Activated naive CD8-positive, alpha-beta T cell treated with anti-CD3 and anti-CD28 coated beads, Interleukin-2, amount 50 U/mL, for 16 hours (primary cell): Measurements from ENCODE around the gene NAA38.
"Not testable (repeated sequence)": the region's sequence is repeated elsewhere in the genome, so short reads cannot be mapped to it uniquely, and the experiment has no call there.

Source experiments
- DNase-seq: peaks from one replicate; pipeline ENCODE4 v3.0.0-alpha.2; 2020; ENCODE audit warnings: low read depth, low spot score

Gene NAA38

DNA sequence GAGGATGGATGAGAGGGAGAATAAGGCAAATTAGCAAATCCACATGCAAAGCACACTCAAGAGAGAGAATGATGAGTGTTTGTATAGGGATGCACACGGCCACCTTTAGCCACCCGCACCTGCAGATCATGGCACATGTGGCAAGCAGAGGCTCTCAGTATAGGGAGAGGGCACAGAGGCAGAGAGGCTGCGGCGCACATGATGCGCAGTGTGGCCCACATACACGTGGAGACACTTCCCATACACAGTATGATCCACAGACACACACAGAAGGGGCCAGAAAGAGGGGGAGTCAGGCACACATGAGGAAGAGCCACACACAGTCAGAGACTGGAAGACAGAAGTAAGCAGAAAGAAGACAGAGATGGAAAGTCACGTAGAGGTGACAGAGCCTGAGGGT lies 24.7 kb upstream of the NAA38 start:
- no peak for DNase-seq

DNA sequence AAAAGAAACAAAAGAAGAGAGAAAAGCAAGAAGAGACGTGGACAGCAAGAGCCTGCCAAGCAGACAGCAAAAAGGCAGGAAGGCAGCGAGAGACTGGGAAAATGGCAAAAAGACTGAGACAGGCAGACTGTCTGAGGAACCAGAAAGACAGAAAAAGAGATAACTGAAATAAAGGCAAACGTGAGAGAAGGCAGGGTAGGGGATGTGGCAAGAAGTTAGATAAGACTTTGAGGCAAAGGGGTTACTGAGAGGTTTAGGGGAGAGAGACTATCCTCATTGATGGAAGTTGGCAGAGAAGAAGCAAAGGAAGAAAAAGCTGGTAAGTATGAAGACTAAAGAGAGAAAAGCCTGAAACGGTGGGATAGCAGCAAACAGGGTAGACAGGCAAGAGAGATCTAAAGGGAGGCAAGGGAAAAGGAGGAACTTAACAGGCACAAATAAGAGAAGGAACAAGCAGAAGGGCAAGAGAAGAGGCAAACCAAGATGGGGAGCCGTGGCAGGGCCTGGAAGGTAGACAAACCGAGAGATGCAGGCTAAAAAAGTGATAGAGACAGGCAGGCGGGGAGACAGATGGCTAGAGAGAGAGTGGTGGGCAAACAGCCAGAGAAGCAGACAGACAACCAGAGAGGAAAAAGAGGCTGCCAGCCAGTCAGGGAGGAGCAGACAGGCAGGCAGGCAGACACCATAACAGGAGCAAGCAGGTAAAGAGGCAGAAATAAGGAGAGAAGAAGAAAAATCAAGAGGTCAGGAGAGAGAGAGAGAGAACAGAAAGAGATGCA lies 24.1 kb upstream of the NAA38 start:
- DNase-seq, result no peak

DNA sequence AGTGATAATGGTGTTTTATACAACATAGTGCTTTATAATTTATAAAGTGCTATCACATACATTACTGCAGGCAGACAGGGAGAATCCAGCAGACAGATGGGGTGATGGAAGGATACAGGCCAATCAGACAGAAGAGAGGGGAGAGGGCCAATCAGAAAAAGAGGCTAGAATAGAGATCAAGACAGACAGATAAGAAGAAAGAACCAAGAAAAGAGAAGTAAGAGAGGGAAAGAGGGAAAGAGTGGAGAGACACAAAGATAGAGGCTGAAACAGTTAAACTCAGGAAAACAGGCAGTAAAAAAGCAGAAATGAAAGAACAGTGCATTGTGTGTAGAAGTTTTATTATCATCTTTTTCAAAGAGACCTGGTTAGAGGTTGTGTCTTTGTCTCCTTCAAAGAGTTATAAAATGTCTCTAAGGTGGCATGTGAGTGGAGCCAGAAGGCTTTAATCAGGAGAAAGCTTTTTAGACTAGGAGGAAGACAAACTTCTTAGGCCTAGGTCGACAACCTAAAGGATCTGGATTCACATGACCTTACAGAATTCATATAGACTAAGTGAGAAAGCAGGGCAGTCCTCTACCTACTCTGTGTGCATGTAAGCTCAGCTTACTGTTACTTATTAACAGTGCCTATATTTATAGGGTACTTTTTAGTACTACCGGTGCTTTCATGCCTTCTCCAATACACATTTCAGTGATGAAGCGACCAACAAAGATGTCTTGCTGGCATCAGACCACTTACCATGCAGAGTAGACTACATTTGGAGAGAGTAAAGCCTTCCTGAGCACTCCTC lies 22.9 kb upstream of the NAA38 start:
- DNase-seq, result no peak

DNA sequence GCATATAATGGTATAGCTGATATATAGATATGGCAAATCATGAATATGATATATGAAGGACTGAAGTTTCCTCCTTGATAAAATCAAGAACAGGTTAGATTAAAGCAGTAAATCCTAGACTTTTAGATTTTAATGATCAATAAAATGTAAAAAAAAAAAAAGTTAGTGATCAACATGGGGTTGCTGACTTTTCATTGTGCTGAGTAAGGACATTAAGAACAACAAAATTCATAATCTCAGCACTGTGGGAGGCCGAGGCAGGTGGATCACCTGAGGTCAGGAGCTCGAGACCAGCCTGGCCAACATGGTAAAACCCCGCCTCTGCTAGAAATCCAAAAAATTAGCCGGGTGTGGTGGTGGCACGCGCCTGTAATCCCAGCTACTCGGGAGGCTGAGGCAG lies 20.9 kb upstream of the NAA38 start:
- no peak for DNase-seq

DNA sequence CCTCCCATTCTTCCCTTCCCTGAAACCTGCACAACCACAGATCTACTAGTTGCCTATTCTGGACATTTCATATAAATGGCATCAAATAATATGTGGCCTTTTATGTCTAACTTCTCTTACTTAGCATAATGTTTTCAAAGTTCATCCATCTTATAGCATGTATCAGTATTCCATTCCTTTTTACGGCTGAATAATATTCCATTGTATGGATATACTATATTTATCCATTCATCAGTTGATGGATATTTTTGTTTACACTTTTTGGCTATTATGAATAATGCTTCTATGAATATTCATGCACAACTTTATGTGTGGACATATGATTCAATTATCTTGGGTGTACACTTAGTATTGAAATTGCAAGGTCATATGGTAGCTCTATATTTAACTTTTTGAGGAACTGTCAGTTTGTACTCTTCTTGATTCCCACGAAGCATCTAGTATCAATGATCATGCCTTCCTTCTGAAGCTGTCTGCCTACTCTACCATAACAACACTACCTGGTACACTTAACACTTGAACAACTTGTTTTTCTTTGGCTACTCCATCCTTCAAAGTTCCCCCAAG lies 18.5 kb upstream of the NAA38 start:
- DNase-seq, result no peak

DNA sequence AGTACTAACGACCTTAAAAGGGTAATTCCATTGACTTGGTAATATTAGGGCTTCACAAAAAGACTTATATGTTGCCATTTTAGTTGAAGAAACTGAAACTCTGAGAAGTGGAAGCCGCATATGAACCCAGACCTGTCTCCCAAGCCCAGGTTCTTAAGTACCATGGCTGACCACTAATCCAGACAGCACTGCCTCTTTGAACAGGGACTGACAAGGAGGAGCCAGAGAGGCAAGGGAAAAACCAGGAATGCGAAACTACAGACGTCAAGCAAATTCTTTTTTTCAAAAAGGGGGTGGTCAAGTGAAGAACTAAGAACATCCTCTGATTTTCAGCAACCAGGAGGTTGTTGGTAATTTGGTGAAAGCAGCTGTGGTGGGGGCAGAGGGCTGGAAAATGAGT lies 15.7 kb upstream of the NAA38 start:
- no peak for DNase-seq

DNA sequence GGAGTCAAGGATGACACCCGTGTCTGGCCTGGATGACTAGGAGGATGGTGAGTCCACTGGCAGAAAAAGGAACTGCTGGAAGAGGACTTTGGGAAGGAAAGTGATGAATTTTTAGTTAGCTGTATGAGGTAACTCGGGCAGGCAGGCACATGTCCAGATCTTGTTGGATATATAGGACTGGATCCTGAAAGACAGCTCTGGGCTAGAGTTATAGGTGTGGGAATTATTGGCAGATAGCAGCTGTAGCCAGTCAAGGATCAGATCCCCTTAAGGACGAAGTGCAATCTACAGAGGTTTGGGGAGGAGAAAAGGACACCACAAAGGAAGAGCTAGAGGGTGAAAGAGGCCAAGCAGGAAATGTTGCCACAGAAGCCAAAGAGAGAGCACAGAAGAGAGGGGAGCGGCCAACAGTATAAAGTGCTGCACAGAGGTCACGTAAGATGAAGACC lies 10.5 kb upstream of the NAA38 start:
- DNase-seq, result no peak

DNA sequence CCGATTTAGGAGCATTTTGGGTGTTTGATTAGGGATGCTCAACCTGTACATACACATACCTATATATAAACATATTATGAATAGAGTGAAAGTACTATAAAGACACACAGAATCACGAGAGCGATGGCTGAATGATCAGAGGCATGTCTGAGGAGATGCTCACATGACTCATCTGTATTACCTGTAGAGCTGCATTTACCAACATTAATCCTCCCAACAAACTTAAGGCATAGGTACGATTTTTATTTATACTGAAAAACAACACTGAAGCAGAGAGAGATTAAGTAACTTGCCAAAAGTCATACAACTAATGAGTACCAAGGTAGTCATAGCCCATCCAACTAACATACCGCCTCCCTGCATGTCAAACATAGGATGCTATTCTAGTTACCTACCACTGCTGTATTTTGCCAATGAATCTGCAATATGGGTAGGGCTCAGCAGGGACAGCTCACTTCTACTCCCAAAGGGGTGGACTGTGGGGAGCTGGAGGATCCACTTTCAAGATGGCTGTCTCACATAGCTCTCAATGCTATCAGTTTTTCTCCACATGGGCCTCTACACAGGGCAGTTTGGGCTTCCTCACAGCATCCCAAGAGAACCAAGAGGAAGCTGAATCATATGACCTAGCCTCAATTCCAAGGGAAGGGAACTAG lies 7.8 kb upstream of the NAA38 start:
- DNase-seq, result no peak

DNA sequence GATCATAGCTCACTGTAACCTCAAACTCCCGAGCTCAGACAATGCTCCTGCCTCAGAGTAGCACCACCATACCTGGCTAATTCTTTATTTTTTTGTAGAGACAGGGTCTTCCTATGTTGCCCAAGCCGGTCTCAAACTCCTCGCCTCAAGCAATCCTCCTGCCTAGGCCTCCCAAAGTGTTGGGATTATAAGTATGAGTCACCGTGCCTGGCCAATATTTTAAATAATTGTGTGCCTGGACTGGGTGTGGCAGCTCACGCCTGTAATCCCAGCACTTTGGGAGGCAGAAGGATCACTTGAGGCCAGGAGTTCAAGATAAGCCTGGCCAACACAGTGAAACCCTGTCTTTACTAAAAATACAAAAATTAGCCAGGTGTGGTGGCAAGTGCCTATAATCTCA lies 7.0 kb upstream of the NAA38 start:
- not testable (repeated sequence) for DNase-seq

DNA sequence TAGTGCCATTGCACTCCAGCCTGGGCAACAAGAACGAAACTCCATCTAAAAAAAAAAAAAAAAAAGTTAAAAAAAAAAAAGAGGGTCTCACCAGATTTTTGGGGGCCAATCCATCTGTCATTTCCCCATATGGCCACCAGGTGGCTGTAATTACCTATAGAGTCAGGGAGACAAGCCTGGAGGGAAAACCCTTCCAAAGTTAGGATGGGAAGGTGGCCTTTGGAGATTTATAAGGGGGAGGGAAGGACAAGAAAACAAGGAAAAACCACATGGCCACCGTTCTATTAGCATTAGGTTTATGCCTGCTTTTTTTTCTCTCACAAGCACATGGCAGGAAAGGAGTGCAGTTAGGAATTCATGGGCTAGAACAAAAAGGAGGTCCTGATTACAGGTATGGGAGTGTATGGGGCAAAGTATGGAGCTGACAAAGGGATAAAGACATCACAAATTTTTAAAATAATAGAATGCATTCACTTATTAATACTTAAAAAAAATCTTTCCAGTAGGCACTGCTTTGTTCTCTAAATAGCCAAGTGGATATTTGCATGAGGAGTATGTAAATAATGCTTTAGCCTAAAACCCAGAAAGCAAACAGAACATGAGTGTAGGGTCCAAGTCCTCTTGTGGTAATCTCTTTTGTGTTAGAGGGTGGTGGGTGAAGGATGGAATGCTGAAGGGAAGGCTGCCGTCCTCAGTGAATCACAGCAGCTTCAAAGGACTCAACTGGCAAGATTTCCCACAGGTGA lies 5.5 kb upstream of the NAA38 start:
- DNase-seq, result no peak

DNA sequence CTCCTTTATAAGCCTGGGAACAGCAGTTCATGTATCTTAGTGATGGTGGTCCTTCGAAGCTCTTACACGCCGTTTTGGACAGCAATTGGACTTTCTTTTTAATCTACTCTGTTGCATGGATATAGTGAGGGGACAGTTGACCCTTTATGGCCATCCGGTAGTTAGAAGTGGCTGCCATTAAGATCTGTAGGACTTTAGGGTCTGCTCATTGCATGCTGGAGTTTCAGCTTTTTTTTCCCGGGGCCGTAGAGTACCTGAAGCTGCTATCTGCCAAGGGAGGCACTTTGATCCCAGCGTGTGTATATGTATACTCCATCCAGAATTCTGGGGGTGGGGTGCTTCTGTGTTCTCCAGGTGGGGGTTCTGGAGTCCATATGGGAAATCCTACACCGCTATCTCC lies 1.7 kb upstream of the NAA38 start:
- DNase-seq, result no peak

DNA sequence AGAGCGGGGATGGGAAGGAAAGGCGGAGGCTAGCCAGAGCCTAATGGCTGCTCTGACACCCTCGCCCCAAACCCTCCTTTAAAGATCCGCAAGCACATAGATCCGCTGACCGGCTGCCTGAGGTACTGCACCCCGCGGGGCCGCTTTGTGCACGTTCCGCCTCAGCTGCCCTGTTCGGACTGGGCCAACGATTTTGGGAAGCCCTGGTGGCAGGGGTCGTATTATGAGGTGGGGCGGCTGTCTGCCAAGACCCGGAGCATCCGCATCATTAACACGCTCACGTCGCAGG lies 1.1 kb upstream of the NAA38 start:
- DNase-seq, result no peak

DNA sequence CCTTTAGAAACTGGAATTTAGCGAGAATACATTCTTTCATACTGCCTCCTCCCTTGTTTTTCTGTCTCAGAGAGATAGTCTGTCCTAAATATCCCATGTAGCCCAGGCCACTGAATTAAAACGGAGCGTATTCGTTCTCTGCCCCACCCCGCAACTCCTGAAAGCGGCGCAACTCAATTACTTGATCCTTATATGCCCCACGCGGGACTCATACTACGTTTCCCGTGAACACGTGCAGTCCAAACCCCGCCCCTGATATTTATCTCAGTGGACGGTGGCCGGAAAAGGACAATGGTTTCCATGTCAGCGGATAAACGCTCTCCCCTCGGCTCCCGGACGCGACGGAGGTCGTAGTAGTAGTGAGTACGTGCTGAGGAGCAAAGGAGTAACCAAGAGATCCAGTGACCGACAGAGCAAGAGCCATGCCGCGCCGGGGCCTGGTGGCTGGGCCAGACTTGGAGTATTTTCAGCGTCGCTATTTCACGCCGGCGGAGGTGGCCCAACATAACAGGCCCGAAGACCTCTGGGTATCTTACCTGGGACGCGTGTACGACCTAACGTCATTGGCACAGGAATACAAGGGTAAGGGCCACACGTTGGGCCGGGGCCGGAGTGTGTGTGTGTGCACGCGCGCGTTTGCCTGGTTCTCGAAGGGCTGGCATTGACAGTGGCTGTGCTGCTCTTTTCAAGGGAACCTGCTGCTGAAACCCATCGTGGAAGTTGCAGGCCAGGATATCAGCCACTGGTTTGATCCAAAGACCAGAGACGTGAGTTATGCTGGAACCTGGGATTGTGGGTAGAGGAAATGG lies 558 bp upstream of the NAA38 start, which contains the start of gene CYB5D1:
Gene CYB5D1, plus strand, starts transcription at position 291 of the 809 bp plus-strand sequence. Its CDS starts 132 bp downstream, at position 423.
- DNase-seq, result peak; percentile 67

DNA sequence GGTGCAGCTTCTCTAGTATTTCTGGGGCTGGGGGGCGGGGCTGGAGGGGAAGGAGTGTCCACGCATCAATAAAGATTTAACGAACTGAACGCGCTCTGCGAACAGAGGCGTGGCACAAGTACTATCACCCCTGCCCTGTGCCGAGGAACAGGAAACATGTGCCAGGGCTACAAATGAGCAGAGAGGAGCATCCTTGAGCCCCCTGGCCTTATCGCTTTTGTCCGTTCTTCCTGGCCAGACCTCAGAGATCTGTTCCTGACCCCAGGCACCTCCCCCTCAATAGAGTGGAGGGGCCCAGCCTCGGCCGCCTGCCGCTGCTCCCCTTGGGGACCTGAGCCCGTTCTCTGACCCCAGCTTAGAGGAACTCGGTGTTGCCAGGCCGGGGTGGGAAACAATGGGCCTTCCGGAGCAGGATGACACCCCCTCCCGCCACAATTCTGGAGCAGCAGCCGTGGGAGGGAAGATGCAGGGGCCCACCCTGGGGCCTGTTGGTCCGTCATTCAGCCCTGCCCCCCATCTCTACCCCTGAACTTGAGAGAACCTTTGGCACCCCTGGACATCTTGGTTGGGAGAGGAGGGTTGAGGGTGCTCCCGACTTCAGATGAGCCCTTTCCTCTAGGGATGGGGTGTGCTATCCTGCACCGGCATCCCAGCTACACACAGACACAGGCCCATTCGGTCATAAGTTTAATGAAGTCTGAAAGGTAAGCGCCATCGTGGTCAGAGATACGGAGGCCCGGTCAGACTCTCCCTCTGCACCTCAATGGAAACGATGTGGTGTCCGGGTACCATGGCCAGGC lies 1.1 kb downstream of the NAA38 start:
- no peak for DNase-seq

DNA sequence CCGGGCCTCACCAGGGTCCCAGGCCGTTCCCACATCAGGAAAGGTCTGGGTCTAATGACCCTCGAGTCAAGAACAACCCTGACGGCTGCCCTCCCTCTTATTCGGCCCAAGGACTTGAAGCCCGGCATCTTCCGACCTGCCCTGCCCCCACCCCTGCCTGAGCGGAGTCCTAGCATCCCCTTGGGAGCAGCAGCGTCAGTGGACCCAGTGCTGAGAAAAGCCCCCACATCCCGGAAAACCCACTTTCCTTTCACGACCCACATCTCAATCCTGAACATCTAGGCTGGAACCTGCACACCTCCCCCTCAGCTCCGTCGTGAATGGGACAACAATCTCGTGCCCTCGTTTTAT lies 1.7 kb downstream of the NAA38 start:
- DNase-seq, result no peak

DNA sequence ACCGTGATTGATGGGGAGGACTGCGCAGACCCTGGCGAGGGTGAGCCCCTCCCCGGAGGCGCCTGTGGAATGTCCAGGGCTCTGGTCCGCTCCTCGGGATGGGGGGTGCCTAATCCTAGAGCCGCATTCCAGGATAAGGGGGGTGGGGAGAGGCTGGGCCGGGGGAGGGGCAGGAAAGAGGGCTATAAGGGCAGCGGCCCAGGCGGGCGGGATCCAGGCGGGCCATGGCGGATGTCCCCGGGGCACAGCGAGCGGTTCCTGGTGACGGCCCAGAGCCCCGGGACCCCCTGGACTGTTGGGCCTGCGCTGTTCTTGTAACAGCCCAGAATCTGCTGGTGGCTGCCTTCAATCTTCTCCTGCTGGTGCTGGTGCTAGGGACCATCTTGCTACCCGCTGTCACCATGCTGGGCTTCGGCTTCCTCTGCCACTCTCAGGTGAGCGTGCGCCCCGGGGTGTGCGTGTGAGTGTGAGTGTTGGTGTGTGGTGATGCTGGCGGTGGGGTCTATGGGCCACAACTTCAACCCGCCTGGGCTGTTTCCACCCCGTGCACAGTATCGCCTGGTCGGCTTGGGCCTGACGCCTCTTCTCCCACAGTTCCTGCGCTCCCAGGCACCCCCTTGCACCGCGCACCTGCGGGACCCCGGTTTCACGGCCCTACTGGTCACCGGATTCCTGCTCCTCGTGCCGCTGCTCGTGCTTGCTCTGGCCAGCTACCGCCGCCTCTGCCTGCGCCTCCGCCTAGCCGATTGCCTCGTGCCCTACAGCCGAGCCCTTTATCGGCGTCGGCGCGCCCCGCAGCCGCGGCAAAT lies 2.3 kb downstream of the NAA38 start, which contains the start of gene TMEM88:
Gene TMEM88, plus strand, starts transcription at position 216 of the 809 bp plus-strand sequence. Its CDS starts 9 bp downstream, at position 225.
- no peak for DNase-seq

DNA sequence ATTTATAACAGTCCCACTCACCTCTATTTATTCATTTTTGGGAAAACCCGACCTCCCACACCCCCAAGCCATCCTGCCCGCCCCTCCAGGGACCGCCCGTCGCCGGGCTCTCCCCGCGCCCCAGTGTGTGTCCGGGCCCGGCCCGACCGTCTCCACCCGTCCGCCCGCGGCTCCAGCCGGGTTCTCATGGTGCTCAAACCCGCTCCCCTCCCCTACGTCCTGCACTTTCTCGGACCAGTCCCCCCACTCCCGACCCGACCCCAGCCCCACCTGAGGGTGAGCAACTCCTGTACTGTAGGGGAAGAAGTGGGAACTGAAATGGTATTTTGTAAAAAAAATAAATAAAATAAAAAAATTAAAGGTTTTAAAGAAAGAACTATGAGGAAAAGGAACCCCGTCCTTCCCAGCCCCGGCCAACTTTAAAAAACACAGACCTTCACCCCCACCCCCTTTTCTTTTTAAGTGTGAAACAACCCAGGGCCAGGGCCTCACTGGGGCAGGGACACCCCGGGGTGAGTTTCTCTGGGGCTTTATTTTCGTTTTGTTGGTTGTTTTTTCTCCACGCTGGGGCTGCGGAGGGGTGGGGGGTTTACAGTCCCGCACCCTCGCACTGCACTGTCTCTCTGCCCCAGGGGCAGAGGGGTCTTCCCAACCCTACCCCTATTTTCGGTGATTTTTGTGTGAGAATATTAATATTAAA lies 3.1 kb downstream of the NAA38 start:
- DNase-seq, result no peak

DNA sequence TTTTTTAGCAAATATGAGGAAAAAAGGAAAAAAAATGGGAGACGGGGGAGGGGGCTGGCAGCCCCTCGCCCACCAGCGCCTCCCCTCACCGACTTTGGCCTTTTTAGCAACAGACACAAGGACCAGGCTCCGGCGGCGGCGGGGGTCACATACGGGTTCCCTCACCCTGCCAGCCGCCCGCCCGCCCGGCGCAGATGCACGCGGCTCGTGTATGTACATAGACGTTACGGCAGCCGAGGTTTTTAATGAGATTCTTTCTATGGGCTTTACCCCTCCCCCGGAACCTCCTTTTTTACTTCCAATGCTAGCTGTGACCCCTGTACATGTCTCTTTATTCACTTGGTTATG lies 3.7 kb downstream of the NAA38 start:
- DNase-seq, result no peak
